DND-41 (cell line): ENCODE measurements around the gene TEX36.

Experiments used
- ATAC-seq: fragments of 200-7000 bp; cut with Tn5 transposase; 3 replicates; pipeline ENCODE4 v1.9.1; 2021; ENCODE audit warnings: low read depth; ENCODE audit not compliant: insufficient read depth
- DNase-seq: peaks from one replicate; pipeline ENCODE4 v3.0.0-alpha.2; 2020
- H2AFZ ChIP-seq: 2 replicates; pipeline ENCODE4 v1.6.0; 2012; ENCODE audit warnings: low read depth, low read length
- H3K27ac ChIP-seq: 2 replicates; pipeline ENCODE4 v1.5.1; 2012; ENCODE audit warnings: low read length, inconsistent platforms
- H3K27me3 ChIP-seq: fragments of 200-600 bp; sonication (generic); 2 replicates; pipeline ENCODE4 v1.6.0; 2012; ENCODE audit warnings: low read length, mild to moderate bottlenecking, inconsistent platforms; ENCODE audit not compliant: insufficient read depth, poor library complexity
- H3K36me3 ChIP-seq: 2 replicates; pipeline ENCODE4 v1.5.1; 2012; ENCODE audit warnings: low read length, inconsistent platforms; ENCODE audit not compliant: insufficient read depth
- H3K4me1 ChIP-seq: 2 replicates; pipeline ENCODE4 v1.5.1; 2012; ENCODE audit warnings: mild to moderate bottlenecking, low read length; ENCODE audit not compliant: insufficient read depth
- H3K4me2 ChIP-seq: 2 replicates; pipeline ENCODE4 v1.6.0; 2012; ENCODE audit warnings: mild to moderate bottlenecking, moderate library complexity, low read length, inconsistent platforms; ENCODE audit not compliant: insufficient read depth
- H3K4me3 ChIP-seq, 2 experiments: fragments of 200-600 bp in 1 of 2; shearing (Covaris generic) in 1 of 2; 2 replicates each; pipeline ENCODE4 v1.5.1; 2012 to 2016; ENCODE audit warnings: inconsistent platforms in 2 of 2, low read length in 2 of 2, mild to moderate bottlenecking in 2 of 2, low read depth in 1 of 2, moderate library complexity in 1 of 2
- H3K79me2 ChIP-seq: 2 replicates; pipeline ENCODE4 v1.6.0; 2012; ENCODE audit warnings: low read length, inconsistent platforms; ENCODE audit not compliant: insufficient read depth
- H3K9ac ChIP-seq: 2 replicates; pipeline ENCODE4 v1.6.0; 2012; ENCODE audit warnings: low read depth, mild to moderate bottlenecking, inconsistent platforms, low read length, moderate library complexity
- H3K9me3 ChIP-seq: 2 replicates; pipeline ENCODE4 v1.5.1; 2012; ENCODE audit warnings: low read length, moderate library complexity, mild to moderate bottlenecking, inconsistent platforms; ENCODE audit not compliant: insufficient read depth, severe bottlenecking
- H4K20me1 ChIP-seq: 2 replicates; pipeline ENCODE4 v1.6.0; 2012; ENCODE audit warnings: low read length; ENCODE audit not compliant: insufficient read depth
- EZH2 ChIP-seq: IDR thresholded peaks from 3 replicates; pipeline ENCODE4 v1.6.1; 2012; ENCODE audit warnings: borderline replicate concordance, low read depth, mild to moderate bottlenecking, moderate library complexity, low read length, inconsistent platforms; ENCODE audit not compliant: severe bottlenecking
- TF ChIP-seq, protein P1 (sequence below): IDR thresholded peaks from 2 replicates; pipeline ENCODE4 v1.5.1; 2012; ENCODE audit warnings: borderline replicate concordance, low read length, moderate library complexity, mild to moderate bottlenecking; ENCODE audit not compliant: poor library complexity, severe bottlenecking; ENCODE audit errors: extremely low read depth

Gene TEX36

GRCh38 chr10:125611756-125612155, 71.2 kb downstream of the TEX36 start:
- Histone ChIP-seq H3K4me1 (no peaks in the 10 kb centered on the region), H2AFZ (no peak overlapping the region), H3K4me3 (no peak overlapping the region), H3K36me3 (no peaks in the 10 kb centered on the region), H3K27me3 (no peaks in the 10 kb centered on the region), H3K27ac (no peak overlapping the region), H4K20me1 (no peaks in the 10 kb centered on the region), H3K9ac (no peak overlapping the region), H3K79me2 (no peaks in the 10 kb centered on the region), H3K4me2 (no peak overlapping the region), H3K9me3 (no peaks in the 10 kb centered on the region)
- TF ChIP-seq EZH2 = no peak
- TF ChIP-seq, protein P1, sequence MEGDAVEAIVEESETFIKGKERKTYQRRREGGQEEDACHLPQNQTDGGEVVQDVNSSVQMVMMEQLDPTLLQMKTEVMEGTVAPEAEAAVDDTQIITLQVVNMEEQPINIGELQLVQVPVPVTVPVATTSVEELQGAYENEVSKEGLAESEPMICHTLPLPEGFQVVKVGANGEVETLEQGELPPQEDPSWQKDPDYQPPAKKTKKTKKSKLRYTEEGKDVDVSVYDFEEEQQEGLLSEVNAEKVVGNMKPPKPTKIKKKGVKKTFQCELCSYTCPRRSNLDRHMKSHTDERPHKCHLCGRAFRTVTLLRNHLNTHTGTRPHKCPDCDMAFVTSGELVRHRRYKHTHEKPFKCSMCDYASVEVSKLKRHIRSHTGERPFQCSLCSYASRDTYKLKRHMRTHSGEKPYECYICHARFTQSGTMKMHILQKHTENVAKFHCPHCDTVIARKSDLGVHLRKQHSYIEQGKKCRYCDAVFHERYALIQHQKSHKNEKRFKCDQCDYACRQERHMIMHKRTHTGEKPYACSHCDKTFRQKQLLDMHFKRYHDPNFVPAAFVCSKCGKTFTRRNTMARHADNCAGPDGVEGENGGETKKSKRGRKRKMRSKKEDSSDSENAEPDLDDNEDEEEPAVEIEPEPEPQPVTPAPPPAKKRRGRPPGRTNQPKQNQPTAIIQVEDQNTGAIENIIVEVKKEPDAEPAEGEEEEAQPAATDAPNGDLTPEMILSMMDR = no peak
- DNase-seq (no peak), ATAC-seq (no peak)

GRCh38 chr10:125611216-125611615, 71.7 kb downstream of the TEX36 start:
- Histone ChIP-seq H3K4me1 (no peaks in the 10 kb centered on the region), H3K4me2 (no peak overlapping the region), H2AFZ (no peak overlapping the region), H3K9ac (no peak overlapping the region), H3K27ac (no peak overlapping the region), H3K27me3 (no peaks in the 10 kb centered on the region), H3K9me3 (no peaks in the 10 kb centered on the region), H3K4me3 (no peak overlapping the region), H4K20me1 (no peaks in the 10 kb centered on the region), H3K79me2 (no peaks in the 10 kb centered on the region), H3K36me3 (no peaks in the 10 kb centered on the region)
- DNase-seq (no peak), ATAC-seq (no peak)
- TF ChIP-seq EZH2 = no peak
- TF ChIP-seq, protein P1 = no peak

- Histone ChIP-seq H3K27ac (no peak overlapping the region), H3K36me3 (no peaks in the 10 kb centered on the region), H3K4me3 (no peak overlapping the region), H4K20me1 (no peaks in the 10 kb centered on the region), H3K4me1 (no peaks in the 10 kb centered on the region), H3K27me3 (no peaks in the 10 kb centered on the region), H3K9me3 (no peaks in the 10 kb centered on the region), H3K9ac (no peak overlapping the region), H2AFZ (no peak overlapping the region), H3K79me2 (no peaks in the 10 kb centered on the region), H3K4me2 (no peak overlapping the region)
- TF ChIP-seq, protein P1 = no peak
- TF ChIP-seq EZH2 = no peak
- no peak for DNase-seq
- no peak for ATAC-seq
Observed at GRCh38 chr10:125609859-125610258, 73.1 kb downstream of the TEX36 start.

- Histone ChIP-seq H3K4me2 (no peak overlapping the region), H3K9ac (no peak overlapping the region), H4K20me1 (no peaks in the 10 kb centered on the region), H3K9me3 (no peaks in the 10 kb centered on the region), H3K36me3 (no peaks in the 10 kb centered on the region), H3K4me1 (no peaks in the 10 kb centered on the region), H3K4me3 (no peak overlapping the region), H3K27ac (no peak overlapping the region), H2AFZ (no peak overlapping the region), H3K27me3 (no peaks in the 10 kb centered on the region), H3K79me2 (no peaks in the 10 kb centered on the region)
- ATAC-seq = no peak
- TF ChIP-seq, protein P1 = no peak
- TF ChIP-seq EZH2 = no peak
- DNase-seq = no peak
Observed at GRCh38 chr10:125608474-125608873, 74.5 kb downstream of the TEX36 start.
